Measurements from ENCODE around the gene OR1B1.
"Not testable (repeated sequence)": the region's sequence is repeated elsewhere in the genome, so short reads cannot be mapped to it uniquely, and the experiment has no call there.

OR1B1 gene

DNA sequence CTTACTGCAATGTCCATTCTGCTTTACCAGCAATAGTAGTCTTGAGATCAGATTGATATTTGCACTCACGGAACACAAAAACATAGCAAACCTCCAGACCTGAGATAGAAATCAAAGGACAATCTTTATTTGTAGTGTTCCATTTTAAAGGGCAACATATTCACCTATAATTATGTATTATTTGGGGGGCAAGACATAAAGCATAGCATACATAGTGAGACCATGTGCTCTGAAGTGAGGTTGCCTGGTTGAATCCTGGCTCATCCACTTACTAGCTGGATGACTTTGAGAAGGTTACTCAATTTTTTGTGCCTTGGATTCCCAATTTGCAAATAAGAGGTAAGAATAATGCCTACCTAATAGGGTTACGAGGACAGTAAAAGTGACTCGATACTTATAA, at the start of gene OR1B1:
TSS of gene OR1B1 (minus strand) at position 101 of the 400 bp plus-strand sequence.
- no peak for DNase-seq (ENCODE audit: low spot score)

DNA sequence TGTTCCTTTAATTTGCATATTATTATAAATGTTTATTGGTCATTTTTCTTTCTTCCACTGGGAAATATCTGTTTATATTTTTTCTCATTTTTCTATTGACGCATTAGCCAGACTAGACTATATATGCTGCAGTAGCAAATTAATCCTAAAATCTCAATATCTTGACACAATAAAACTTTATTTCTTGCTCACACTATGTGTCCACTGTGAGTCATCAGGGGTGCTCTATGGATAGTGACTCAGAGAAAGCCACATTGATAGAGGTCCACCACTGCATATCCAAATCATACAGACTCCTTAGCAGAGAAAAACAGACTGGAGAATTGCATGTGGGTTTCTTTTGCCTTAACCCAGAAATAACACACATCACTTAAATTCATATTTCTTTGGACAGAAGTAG, 38.3 kb upstream of the OR1B1 start:
- DNase-seq (ENCODE audit: low spot score) = no peak

- DNase-seq (ENCODE audit: low spot score) = no peak
Measured at GRCh38 chr9:122684851-122685250, 27.4 kb upstream of the OR1B1 start.

DNA sequence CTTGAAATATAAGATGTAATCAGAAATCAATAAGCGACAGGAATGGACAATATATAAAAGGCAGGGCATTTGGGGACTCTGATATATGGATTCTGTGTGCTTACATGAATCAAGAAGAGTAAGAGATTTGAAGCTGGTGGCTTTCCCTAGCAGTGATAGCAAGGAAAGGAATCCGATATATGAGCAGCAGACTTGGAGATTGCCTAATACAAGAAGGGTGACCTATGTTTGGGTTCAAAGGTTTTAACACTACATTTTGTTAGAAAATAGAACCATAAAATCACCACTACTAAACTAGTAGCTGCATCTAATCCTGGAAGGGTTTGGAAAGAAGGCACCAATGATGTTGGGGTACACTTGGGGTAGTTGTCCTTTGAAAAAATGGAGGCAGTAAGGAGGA, 15.1 kb upstream of the OR1B1 start:
- DNase-seq (ENCODE audit: low spot score) = no peak

GRCh38 chr9:122661416-122661815, 4.0 kb upstream of the OR1B1 start, which contains the start of gene OR1L1:
Gene OR1L1, plus strand, starts transcription at chr9:122661716. Its CDS starts 0 bp downstream, at chr9:122661716.
- DNase-seq (ENCODE audit: low spot score) = no peak

DNA sequence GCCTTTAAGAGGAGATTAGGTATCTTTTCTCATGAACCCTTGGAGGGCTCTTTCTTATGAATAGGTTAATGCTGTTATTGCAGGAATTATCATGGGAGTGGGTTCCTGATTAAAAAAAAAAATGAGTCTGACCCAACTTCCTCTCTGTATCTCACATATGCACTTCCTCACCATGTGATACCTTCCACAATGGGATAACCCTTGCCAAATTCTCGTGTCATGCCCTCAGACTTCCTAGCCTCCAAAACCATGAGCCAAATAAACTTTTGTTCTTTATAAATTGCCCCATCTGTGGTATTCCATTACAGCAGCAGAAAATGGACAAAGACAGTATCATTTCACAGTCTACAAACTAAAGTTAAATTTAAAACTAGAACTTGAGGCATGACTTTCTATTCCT, 1.0 kb downstream of the OR1B1 start:
- DNase-seq (ENCODE audit: low spot score) = no peak

GRCh38 chr9:122642226-122642625, 15.2 kb downstream of the OR1B1 start:
- no peak for DNase-seq (ENCODE audit: low spot score)

GRCh38 chr9:122619996-122620395, 37.4 kb downstream of the OR1B1 start:
- DNase-seq (ENCODE audit: low spot score) = no peak

DNA sequence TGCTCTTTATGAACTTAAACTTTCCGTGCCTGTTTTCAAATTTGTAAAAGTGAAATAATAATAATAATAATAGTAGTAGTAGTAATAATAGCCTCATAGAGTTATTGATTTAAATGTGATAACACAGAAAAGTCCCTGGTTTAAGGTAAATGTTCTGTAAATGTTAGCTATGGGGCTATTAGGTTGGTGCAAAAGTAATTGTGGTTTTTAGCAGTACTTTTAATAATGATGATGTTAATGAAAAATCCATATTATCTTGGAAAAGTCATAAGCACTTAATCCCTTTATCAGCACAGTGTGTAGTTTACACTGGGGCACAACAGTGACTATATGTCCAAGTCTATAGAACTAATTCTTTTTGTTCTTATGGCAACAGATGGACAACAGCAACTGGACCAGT, 43.1 kb downstream of the OR1B1 start, which contains the start of gene OR1Q1:
TSS of gene OR1Q1 (plus strand) at position 377 of the 400 bp plus-strand sequence. CDS start at position 377, 0 bp downstream.
- no peak for DNase-seq (ENCODE audit: low spot score)

GRCh38 chr9:122609804-122610203, 47.6 kb downstream of the OR1B1 start:
- DNase-seq (ENCODE audit: low spot score) = no peak

GRCh38 chr9:122606587-122606986, 50.8 kb downstream of the OR1B1 start:
- no peak for DNase-seq (ENCODE audit: low spot score)

DNA sequence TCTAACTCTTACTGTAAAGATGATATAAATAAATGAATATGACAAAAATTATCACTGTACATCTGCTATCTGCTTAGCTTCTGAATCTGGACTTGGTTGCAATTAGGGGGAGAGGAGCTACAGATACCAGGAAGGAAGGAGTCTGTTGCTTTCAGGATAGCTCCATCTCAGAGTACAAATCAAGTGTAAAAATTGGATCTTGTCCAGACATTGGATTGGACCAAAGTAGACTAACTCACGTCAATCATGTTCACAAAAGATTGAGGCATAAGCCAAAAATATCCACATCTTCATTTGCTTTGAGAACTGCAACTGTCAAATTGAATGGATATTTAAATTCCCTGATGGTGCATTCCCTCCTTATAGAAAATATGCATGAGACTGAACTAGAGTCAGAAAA, 51.7 kb downstream of the OR1B1 start:
- DNase-seq (ENCODE audit: low spot score) = no peak

- DNase-seq (ENCODE audit: low spot score) = not testable (repeated sequence)
Measured at GRCh38 chr9:122583284-122583683, 74.1 kb downstream of the OR1B1 start, which contains the start of gene OR1L8. Gene OR1L8, minus strand, starts transcription at chr9:122583384. Its CDS starts 14,907 bp downstream, at chr9:122568477.

GRCh38 chr9:122580360-122580759, 77.1 kb downstream of the OR1B1 start:
- DNase-seq (ENCODE audit: low spot score) = no peak

- no peak for DNase-seq (ENCODE audit: low spot score)
Measured at GRCh38 chr9:122579874-122580273, 77.6 kb downstream of the OR1B1 start.

Measured in globus pallidus (tissue), 1 donor.